Jurkat, Clone E6-1 (cell line): Measurements from ENCODE around the gene FADS3. TPM values are rescaled to one million over a fixed set of nuclear protein-coding genes. Genes with fewer than 3 reads are reported as not detected.

Experiments used
- DNase-seq: peaks from one replicate; pipeline ENCODE4 v3.0.0-alpha.2; 2011; ENCODE audit warnings: low read depth, low spot score
- H3K4me3 ChIP-seq: 2 replicates; pipeline ENCODE4 v1.5.1; 2011; ENCODE audit warnings: mild to moderate bottlenecking, low read length, control low read depth, moderate library complexity
- polyA plus RNA-seq: library from polyadenylated mRNA; unstranded; fragments of >200 nt; gene quantifications from one replicate; pipeline ENCODE4 v1.2.1, GENCODE V29; 2012; ENCODE audit warnings: missing spikeins; ENCODE audit not compliant: insufficient read length, insufficient read depth

Gene FADS3
- 25.1 TPM for polyA plus RNA-seq

GRCh38 chr11:61891331-61892084, at the start of gene FADS3:
Gene FADS3, minus strand, starts transcription at chr11:61891545. Its CDS starts 164 bp downstream, at chr11:61891381.
- peak within 1 kb of the TSS; percentile 70 for H3K4me3 ChIP-seq
- DNase-seq = peak; percentile 63

- no peak for DNase-seq
- H3K4me3 ChIP-seq = no peak overlapping the region
These were observed 49.1 kb upstream of the FADS3 start for GRCh38 chr11:61940466-61940865.

- DNase-seq = no peak
- no peak overlapping the region for H3K4me3 ChIP-seq
These were observed 44.5 kb upstream of the FADS3 start for GRCh38 chr11:61935861-61936260.

GRCh38 chr11:61930933-61931332, 39.6 kb upstream of the FADS3 start:
- DNase-seq = no peak
- no peak overlapping the region for H3K4me3 ChIP-seq

GRCh38 chr11:61928606-61929005, 37.3 kb upstream of the FADS3 start:
- DNase-seq = no peak
- H3K4me3 ChIP-seq = no peak overlapping the region

GRCh38 chr11:61927501-61927900, 36.2 kb upstream of the FADS3 start:
- H3K4me3 ChIP-seq = no peak overlapping the region
- no peak for DNase-seq

GRCh38 chr11:61926235-61926634, 34.9 kb upstream of the FADS3 start:
- no peak for DNase-seq
- no peak overlapping the region for H3K4me3 ChIP-seq

GRCh38 chr11:61925736-61926135, 34.4 kb upstream of the FADS3 start:
- no peak overlapping the region for H3K4me3 ChIP-seq
- DNase-seq = no peak

- H3K4me3 ChIP-seq = no peak overlapping the region
- no peak for DNase-seq
These were observed 32.7 kb upstream of the FADS3 start for GRCh38 chr11:61924064-61924455.

- DNase-seq = no peak
- no peak overlapping the region for H3K4me3 ChIP-seq
These were observed 32.1 kb upstream of the FADS3 start for GRCh38 chr11:61923166-61924063.

GRCh38 chr11:61922539-61922938, 31.2 kb upstream of the FADS3 start:
- no peak overlapping the region for H3K4me3 ChIP-seq
- DNase-seq = no peak

- no peak for DNase-seq
- H3K4me3 ChIP-seq = no peak overlapping the region
These were observed 30.1 kb upstream of the FADS3 start for GRCh38 chr11:61921446-61921845.

- DNase-seq = no peak
- no peak overlapping the region for H3K4me3 ChIP-seq
These were observed 28.6 kb upstream of the FADS3 start for GRCh38 chr11:61919705-61920631.

- no peak overlapping the region for H3K4me3 ChIP-seq
- no peak for DNase-seq
These were observed 27.8 kb upstream of the FADS3 start for GRCh38 chr11:61918938-61919704.

- DNase-seq = no peak
- H3K4me3 ChIP-seq = no peak overlapping the region
These were observed 27.0 kb upstream of the FADS3 start for GRCh38 chr11:61918251-61918937.

- no peak for DNase-seq
- peak within 1 kb of the TSS; percentile 45 for H3K4me3 ChIP-seq
These were observed 26.2 kb upstream of the FADS3 start, which contains the start of gene RAB3IL1 for GRCh38 chr11:61917334-61918109. Gene RAB3IL1, minus strand, starts transcription at chr11:61917566. Its CDS starts 199 bp downstream, at chr11:61917367.

- H3K4me3 ChIP-seq = peak overlapping the region; percentile 45
- no peak for DNase-seq
These were observed 25.5 kb upstream of the FADS3 start for GRCh38 chr11:61916737-61917333.
